HG03095 (cell line): ENCODE results near the gene SLC2A2.
"Not testable (repeated sequence)": the region's sequence is repeated elsewhere in the genome, so short reads cannot be mapped to it uniquely, and the experiment has no call there.

ENCODE experiments used
- ATAC-seq: cut with Tn5 transposase; IDR thresholded peaks from one replicate; pipeline ENCODE4 v1.9.1; 2021; ENCODE audit warnings: moderate library complexity; ENCODE audit not compliant: unreplicated experiment

The SLC2A2 gene

DNA sequence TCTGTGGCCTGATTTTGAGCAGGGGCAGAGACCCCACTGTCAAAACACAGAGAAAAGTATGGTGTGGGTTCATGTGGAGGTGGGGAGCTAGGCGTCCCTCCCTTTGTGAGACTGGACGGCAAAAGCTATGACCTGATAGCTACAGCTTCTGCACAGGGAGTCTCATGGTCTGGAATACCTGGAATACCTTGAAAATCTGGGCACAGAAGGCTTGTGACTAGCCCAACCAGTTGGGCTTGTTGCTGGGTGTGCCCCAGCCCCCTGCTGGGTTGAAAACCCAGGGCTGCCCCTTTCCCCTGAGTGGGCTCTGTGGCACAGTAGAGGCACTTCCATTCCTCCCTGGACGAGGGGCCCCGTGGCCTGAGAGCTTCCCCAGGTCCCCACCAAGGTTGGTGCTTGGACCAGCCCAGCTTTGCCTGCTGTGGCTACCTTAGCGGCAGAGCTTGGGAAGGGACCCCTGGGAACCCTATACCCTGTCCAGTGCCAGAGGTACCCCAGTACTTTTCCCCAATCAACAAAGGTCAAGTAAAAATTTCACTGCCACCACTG, 37.3 kb downstream of the SLC2A2 start:
- ATAC-seq = no peak

DNA sequence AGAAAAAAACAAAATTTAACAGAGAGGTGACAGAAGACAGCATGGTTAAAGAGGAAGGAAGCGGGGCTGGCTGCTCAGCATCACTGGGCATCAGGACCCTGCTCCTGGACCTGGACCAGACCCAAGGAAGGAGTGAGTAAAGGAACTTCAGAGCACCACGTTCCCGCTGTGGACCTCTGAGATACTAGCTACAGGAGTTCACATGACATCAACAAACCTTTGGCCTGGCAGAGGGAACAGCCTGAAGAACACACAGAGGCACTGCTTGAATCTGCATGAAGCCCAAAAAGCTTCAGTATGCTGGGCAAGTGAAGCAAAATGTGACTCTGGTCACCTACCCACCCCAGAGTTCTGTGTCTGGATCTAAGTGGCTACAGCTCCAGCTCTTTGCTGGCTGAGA, 38.1 kb downstream of the SLC2A2 start:
- no peak for ATAC-seq

DNA sequence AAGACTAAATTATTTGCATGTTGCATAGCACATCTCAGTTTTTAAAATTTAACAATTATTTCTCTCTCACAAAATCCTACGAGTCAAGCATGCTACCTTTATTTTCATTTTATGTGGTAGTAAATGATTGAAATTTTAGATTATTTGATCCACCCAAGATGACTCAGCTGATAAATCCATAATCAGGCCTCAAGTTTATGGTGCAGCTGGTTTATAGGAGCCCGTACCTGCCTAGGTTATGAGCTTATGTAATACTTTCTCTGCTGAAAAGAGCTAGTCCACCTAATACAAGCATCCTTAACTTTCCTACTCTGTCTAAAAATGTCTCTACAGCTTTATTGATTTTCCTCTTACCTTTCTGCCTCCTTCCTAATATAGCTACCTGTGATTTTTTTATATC, 41.2 kb downstream of the SLC2A2 start:
- no peak for ATAC-seq

DNA sequence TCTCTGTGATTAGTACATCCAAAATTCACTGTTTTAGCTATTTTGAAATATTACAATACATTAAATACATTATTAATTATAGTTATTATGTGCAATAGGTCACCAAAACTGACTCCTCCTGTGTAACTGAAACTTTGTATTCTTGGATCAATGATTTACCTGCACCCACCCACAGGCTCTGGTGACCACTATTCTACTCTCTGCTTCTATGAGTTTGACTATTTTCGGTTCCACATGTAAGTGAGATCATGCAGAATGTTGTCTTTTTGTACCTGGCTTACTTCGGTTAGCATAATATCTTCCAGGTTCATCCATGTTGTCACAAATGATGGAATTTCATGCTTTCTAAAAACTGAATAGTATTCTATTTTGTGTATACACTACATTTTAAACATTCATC, 43.8 kb downstream of the SLC2A2 start:
- peak; percentile 87 for ATAC-seq

DNA sequence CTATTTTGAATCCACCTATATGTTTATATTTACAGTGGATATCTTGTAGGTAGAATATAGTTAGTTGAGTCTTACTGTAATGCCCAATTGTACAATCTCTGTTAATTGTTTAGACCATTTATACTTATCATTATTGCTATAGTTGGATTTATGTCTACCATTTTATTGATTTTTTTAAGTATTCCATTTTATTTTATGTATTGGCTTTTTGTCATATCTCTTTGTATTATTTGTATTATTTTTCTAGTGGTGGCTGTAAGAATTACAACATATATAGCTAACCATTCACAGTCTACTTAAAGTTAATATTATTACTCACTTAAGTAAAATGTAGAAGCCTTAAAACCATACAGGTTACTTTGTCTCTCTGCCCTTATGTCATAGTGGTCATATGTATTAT, 46.1 kb downstream of the SLC2A2 start:
- ATAC-seq = no peak

DNA sequence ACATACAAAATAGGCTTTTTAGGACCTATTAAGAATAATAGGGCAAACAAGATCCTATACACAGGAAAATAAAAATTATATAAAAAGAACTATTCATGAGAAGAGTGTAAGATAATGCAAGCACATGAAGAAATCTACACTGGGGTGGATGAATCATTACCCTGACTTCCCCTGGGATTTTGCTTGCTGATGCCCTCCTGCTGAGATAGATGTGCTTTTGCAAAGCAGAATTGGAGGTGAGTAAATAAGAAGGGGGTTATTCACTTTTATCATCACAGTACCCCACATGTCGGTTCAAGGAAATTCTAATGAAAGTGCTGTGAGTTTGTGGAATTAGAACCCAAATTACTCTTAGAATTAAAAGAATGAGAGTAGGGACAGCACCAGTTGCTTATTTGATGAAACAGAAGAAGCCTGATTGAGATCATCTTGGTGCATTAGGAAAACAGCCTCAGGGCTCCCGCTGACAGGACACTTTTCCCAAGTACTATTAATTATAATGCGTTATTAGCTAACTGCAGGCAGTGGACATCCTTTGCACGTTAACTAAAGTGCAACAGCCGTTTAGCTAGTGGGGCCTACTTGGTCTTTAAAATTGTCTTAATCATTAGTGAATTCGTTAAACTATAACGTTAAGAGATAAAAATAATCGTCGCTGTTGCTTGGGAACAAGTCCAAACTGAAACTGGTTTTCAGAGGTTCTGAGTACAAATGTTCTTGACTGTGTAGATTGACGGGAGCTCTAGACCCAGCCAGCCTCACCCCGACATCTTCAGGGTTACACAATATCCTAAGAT, 48.4 kb downstream of the SLC2A2 start:
- ATAC-seq = peak; percentile 47

DNA sequence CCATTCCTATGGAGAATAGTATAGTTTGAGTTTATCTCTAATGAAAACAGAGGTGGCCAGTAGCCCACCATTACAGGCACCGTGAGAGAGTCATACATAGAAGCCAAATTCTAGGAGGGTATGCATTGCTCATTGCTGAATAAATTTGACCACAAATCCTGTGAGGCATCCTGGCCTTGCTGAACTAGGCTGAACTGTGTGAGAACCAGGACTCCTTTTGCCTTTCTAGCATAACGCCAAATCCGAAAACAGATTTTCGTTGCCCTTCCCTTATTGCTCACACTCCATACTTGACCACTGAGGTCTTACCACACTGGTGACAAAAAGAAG, 50.4 kb downstream of the SLC2A2 start:
- ATAC-seq = no peak

DNA sequence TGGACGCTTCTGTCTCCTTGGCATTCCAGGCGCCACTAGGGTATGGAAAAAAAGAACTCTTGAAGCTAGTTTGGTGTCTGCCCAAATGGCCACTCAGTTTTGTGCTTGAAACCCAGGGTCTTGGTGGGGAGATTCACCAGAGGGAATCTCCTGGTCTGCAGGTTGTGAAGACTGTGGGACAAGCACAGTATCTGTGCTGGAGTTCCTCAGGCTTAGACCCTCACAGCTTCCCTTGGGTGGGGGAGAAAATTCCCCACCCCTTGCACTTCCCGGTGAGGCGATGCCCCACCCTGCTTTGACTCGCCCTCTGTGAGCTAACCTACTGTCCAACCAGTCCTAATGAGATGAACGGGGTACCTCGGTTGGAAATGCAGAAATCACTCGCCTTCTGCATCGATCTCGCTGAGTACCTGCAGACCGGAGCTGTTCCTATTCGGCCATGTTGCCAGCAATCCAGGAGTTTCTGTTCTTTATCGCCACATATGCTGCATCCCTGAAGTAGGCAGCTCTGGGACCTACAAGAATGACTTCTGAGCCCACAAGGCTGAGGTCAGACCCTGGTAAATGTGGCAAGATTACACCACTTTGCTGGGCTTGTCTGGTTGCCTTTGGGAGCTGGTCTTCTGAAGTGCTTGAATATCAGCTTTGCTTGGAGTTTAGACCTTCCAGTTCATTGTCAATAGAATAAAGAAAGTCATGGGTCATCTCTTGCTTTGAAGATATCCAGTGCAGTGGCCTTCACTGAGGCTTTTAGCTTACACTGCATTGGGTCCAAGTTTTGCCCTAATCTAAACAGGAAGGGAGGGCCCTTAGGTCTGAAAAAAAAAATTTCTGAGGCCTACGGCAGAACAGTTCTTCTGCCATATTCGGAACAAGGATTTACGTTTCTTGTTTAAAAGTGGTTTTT, 51.0 kb downstream of the SLC2A2 start:
- no peak for ATAC-seq

DNA sequence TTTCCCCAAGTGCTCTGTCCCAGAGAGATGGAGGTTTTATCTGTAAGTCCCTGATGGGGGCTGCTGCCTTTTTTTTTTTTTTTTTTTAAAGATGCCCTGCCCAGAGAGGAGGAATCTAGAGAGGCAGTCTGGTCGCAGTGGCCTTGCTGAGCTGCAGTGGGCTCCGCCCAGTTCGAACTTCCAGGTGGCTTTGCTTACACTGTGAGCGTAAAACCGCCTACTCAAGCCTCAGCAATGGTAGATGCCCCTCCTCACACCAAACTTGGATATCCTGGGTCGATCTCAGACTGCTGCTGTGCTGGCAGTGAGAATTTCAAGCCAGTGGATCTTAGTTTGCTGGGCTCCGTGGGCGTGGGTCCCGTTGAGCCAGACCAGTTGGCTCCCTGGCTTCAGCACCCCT, 51.6 kb downstream of the SLC2A2 start:
- ATAC-seq = no peak

DNA sequence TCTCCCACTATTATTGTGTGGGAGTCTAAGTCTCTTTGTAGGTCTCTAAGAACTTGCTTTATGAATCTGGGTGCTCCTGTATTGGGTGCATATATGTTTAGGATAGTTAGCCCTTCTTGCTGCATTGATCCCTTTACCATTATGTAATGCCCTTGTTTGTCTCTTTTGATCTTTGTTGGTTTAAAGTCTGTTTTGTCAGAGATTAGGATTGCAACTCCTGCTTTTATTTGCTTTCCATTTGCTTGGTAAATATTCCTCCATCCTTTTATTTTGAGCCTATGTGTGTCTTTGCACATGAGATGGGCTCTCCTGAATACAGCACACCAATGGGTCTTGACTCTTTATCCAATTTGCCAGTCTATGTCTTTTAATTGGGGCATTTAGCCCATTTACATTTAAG, 53.6 kb downstream of the SLC2A2 start:
- ATAC-seq = not testable (repeated sequence)

DNA sequence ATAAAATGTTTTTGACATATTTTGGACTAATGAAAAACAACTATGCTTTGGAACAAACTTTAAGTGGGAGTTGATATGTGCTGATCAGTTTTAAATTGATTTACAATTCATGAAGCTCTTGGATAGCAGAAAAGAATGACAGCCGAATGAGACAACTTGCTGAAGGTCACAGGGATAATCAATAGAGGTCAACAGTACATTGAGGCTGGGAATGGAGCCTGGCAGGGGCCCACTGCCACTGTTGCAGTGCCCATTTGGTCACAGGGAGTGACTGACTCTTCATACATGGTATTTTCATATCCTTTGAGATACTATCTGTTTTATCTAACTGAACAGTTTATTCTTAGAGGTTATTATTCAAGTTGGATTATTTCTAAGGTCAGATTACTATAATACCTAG, 59.4 kb downstream of the SLC2A2 start:
- ATAC-seq = no peak

DNA sequence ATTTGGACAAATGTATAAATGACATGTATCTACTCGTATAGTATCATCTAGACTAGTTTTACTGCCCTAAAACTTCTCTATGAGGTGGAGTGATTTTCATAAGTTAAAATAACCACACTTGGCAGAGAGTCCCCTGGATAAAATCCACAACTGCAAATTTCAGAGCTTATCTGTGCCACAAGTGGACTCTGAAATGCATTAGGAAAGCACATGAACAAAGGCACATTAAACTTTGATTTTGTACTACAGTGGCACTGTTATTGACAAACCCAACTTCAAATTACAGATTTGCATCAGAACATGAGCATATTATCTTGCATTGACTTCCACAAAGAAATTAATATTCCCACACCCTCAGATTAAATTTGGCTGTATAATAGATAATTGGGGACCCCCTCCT, 60.0 kb downstream of the SLC2A2 start:
- ATAC-seq = no peak

DNA sequence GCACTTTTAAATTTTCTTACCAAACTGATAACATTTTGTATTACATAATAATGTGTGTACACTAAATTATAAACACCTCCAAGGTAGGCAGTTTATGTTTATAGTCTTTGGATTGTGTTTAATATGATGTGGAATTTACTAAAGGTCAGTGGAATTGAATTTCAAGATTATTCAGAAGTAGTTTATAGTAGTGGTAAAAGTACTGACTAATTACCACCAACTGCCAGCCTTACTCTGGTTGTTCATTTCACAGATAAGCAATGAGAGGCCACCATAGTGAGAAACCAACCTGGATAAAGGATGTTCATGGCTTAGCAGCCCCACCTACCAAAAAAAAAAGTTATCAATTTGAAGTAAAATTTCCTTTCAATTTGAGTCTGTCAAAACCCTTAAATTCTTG, 64.1 kb downstream of the SLC2A2 start:
- ATAC-seq = no peak

DNA sequence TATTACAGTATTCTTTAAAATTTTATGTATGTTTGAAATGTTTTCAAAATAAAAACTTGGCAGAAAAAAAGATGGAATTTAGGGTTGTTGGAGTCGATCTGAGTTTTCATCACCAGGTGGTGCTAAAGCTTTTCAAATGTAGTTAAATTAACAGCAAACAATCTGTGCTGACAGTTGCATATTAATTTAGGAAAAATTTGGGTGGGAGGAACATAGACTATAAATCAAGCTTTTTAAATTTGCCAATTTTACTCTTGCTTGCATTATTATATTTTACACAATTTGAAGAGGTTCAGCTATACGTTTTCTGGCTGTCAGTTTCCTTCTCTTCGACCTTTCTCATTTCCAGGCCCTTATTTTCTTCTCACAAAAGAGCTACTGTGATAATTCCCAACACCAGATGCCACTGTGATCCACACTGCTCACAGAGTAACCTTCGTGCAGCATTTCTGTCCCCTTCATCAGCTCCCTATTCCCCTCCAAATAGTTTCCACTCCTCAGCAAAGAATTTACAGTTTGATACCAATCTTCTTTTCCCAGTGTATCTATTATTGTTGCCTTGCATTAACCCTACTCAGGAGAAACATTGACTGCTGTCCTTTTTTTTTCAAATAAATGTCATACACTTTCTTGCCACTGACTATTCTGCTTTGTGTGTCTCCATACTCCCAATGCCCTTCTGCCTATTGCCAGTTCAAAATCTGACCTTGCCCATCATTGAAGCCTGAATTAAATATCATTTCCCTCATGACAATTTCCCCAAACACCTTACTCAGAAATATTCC, 64.7 kb downstream of the SLC2A2 start:
- no peak for ATAC-seq

DNA sequence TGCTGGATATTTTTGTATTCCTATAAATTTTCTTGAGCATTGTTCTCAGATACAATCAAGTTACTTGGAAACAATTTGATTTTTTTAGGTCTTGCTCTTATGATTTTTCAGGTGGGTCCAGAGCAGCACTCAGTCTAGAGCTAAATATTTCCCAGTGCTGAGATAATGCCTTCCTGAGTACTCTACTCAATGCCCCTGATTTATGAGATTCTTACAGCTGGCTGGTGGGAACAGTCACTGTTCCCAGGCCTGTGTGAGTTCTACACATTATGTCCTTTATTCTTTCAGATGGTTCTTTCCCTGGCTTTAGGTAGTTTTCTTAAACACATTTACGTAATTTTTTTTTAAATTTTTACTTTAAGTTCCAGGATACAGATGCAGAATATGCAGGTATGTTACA, 67.1 kb downstream of the SLC2A2 start:
- no peak for ATAC-seq

DNA sequence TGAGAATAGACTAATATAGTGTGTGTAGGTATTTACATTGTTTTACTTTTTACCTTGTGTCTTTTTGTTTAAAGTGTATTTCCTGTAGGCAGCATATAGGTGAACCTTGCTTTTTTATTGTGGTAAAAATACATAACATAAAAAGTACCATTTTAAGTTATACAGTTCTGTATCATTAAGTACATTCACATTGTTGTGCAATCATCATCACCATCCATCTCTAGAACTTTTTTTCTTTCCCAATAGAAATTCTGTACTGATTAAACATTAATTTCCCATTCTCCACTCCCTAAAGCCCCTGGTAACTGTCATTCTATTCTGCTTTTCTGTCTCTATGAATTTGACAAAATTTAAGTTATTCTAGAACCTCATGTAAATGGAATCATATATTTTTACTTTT, 69.9 kb downstream of the SLC2A2 start:
- ATAC-seq = no peak

DNA sequence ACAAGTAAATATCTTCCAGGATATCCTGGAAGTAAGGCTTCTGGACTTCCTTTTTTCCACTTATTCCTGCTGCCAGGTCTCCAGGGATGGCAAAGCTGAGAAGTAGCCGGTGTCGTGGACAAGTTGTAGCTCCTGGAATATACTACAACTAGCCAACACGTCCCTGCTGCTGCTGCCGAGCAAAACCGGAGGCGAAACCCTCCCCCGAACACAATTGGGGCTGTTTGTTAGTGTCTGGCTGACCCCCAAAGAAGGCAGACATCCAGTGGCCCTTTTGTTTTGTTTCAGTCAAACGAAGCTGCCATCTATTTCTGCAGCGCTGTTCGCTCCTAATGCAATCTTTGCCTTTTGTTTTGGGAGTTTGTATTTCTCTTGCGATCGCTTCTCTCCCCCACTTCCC, 72.8 kb downstream of the SLC2A2 start:
- ATAC-seq = no peak

DNA sequence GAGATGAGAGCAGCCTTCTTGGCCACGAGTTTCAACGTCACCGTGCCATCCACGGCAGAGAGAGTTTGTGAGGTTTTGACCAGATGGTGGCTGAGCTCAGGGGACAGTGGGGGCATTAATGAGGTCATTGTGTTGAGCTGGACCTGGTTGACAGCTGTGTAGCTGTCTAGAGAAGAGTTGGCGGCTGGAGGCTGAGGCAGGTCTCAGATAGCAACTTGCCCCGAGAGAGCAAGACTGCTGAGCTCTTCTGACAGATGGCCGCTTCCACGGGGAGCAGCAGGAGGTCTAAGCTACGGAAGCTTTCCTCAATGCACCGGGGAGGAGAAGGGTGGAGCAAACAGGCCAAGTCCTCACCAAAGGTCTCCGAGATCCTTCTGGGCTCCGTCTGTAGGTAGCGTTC, 73.3 kb downstream of the SLC2A2 start:
- no peak for ATAC-seq

DNA sequence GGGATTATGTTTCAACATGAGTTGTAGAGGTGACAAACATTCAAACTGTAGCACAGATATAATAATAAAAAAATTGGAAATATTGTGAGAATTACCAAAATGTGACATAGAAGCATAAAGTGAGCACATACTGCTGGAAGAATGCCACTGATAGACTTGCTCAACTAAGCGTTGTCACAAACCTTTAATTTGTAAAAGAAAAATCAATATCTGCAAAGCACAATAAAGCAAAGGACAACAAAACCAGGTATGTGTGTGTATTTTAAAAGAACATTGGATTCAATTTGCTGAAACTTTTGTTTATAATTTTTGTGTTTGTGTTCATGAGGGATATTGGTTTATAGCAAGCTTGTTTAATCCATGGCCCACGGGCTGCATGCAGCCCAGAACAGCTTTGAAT, 77.3 kb downstream of the SLC2A2 start:
- no peak for ATAC-seq

DNA sequence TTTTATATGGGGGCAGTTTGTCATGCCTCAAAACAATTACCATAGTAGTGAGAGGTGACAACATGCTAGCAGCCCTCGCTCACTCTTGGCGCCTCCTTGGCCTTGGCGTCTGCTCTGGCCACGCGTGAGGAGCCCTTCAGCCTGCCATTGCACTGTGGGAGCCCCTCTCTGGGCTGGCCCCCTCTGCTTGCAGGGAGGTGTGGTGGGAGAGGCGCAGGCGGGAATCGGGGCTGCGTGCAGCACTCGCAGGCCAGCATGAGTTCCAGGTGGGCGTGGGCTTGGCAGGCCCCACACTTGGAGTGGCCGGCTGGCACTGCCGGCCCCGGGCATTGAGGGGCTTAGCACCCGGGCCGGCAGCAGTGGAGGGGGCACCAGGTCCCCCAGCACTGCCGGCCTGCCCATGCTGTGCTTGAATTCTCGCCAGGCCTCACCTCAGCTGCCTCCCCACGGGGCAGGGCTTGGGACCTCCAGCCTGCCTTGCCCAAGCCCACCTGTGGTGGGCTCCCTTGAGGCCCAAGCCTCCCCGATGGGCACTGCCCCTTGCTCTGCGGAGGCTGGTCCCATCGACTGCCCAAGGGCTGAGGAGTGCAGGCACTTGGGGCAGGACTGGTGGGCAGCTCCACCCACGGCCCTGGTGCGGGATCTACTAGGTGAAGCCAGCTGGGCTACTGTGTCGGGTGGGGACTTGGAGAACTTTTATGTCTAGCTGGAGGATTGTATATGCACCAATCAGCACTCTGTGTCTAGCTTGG, 79.3 kb downstream of the SLC2A2 start:
- no peak for ATAC-seq
